SK-N-SH treated with all-trans-retinoic acid at 6 μM for 48 hours (cell line): ENCODE measurements around the gene KIRREL2.
A peak's percentile ranks its signal among the peaks of the same experiment; 100 is the strongest.

Source experiments
- ATAC-seq: fragments of 200-7000 bp; cut with Tn5 transposase; 3 replicates; pipeline ENCODE4 v1.9.1; 2020; ENCODE audit warnings: mild to moderate bottlenecking, moderate library complexity
- ARNTL ChIP-seq: fragments of 450-650 bp; formaldehyde crosslinking; IDR thresholded peaks from 2 replicates; pipeline ENCODE4 v1.5.0; 2020; ENCODE audit warnings: low read depth, mild to moderate bottlenecking, moderate library complexity, borderline replicate concordance
- BACH2 ChIP-seq: fragments of 250-450 bp; sonication (Bioruptor Pico); IDR thresholded peaks from 2 replicates; pipeline ENCODE4 v1.9.0; 2021; ENCODE audit warnings: mild to moderate bottlenecking, borderline replicate concordance
- CSRNP3 ChIP-seq: fragments of 250-450 bp; sonication (Bioruptor Pico); IDR thresholded peaks from 2 replicates; pipeline ENCODE4 v1.5.1; 2021; ENCODE audit warnings: mild to moderate bottlenecking, moderate library complexity
- GLIS3 ChIP-seq: fragments of 250-450 bp; sonication (Bioruptor Pico); IDR thresholded peaks from 2 replicates; pipeline ENCODE4 v1.5.0; 2020; ENCODE audit warnings: mild to moderate bottlenecking, moderate library complexity
- ISL1 ChIP-seq: fragments of 250-450 bp; sonication (Bioruptor Pico); IDR thresholded peaks from 2 replicates; pipeline ENCODE4 v2.1.2; 2022; ENCODE audit warnings: mild to moderate bottlenecking, moderate library complexity
- OSR1 ChIP-seq: fragments of 250-450 bp; sonication (Bioruptor Pico); IDR thresholded peaks from 2 replicates; pipeline ENCODE4 v1.8.0; 2022; ENCODE audit warnings: moderate library complexity, mild to moderate bottlenecking, inconsistent platforms
- POU6F1 ChIP-seq: fragments of 250-450 bp; sonication (Bioruptor Pico); IDR thresholded peaks from 2 replicates; pipeline ENCODE4 v1.8.0; 2021; ENCODE audit warnings: low read depth, mild to moderate bottlenecking, moderate library complexity, borderline replicate concordance
- PPARA ChIP-seq: fragments of 250-450 bp; sonication (Bioruptor Pico); IDR thresholded peaks from 2 replicates; pipeline ENCODE4 v1.5.0; 2020; ENCODE audit warnings: mild to moderate bottlenecking, borderline replicate concordance
- RARB ChIP-seq: fragments of 250-450 bp; sonication (Bioruptor Pico); IDR thresholded peaks from 2 replicates; pipeline ENCODE4 v1.8.0; 2021; ENCODE audit warnings: mild to moderate bottlenecking, moderate library complexity
- SNAI2 ChIP-seq: fragments of 250-450 bp; sonication (Bioruptor Pico); IDR thresholded peaks from 2 replicates; pipeline ENCODE4 v1.5.0; 2020; ENCODE audit warnings: mild to moderate bottlenecking, moderate library complexity
- TCF4 ChIP-seq: fragments of 250-450 bp; sonication (Bioruptor Pico); IDR thresholded peaks from 2 replicates; pipeline ENCODE4 v1.8.0; 2021; ENCODE audit warnings: mild to moderate bottlenecking, moderate library complexity, borderline replicate concordance
- TOX ChIP-seq: fragments of 250-450 bp; sonication (Bioruptor Pico); IDR thresholded peaks from 2 replicates; pipeline ENCODE4 v1.8.0; 2021; ENCODE audit warnings: mild to moderate bottlenecking, moderate library complexity, borderline replicate concordance
- TSHZ2 ChIP-seq: fragments of 250-450 bp; sonication (Bioruptor Pico); IDR thresholded peaks from 2 replicates; pipeline ENCODE4 v1.5.0; 2020; ENCODE audit warnings: mild to moderate bottlenecking, moderate library complexity
- ZFP3 ChIP-seq: fragments of 250-450 bp; sonication (Bioruptor Pico); IDR thresholded peaks from 2 replicates; pipeline ENCODE4 v1.5.0; 2020; ENCODE audit warnings: mild to moderate bottlenecking, moderate library complexity
- ZFP30 ChIP-seq: fragments of 450-650 bp; formaldehyde crosslinking; IDR thresholded peaks from 2 replicates; pipeline ENCODE4 v1.5.0; 2022; ENCODE audit warnings: mild to moderate bottlenecking, moderate library complexity
- ZNF565 ChIP-seq: fragments of 450-650 bp; formaldehyde crosslinking; conservative IDR thresholded peaks from 2 replicates; pipeline ENCODE4 v1.5.0; 2020; ENCODE audit warnings: low read depth, mild to moderate bottlenecking, moderate library complexity
- ZNF8 ChIP-seq: fragments of 450-650 bp; formaldehyde crosslinking; IDR thresholded peaks from 2 replicates; pipeline ENCODE4 v1.5.0; 2020; ENCODE audit warnings: mild to moderate bottlenecking, moderate library complexity
- TF ChIP-seq, protein P1 (sequence below): fragments of 250-450 bp; sonication (Bioruptor Pico); IDR thresholded peaks from 2 replicates; pipeline ENCODE4 v1.5.1; 2020; ENCODE audit warnings: low read depth, mild to moderate bottlenecking, moderate library complexity

KIRREL2 gene

GRCh38 chr19:35856546-35857149 lies at the start of gene KIRREL2:
Gene KIRREL2 (plus strand): TSS chr19:35856911. CDS start chr19:35857120, 209 bp downstream.
- TF ChIP-seq RARB (CRISPR knock-in tag) (no peak), ZNF8 (no peak), POU6F1 (CRISPR knock-in tag) (no peak), TOX (no peak), BACH2 (CRISPR knock-in tag) (no peak), ARNTL (no peak), CSRNP3 (CRISPR knock-in tag) (no peak), ZFP3 (CRISPR knock-in tag) (no peak), ZNF565 (CRISPR knock-in tag) (no peak), SNAI2 (CRISPR knock-in tag) (no peak)
- TF ChIP-seq, protein P1, sequence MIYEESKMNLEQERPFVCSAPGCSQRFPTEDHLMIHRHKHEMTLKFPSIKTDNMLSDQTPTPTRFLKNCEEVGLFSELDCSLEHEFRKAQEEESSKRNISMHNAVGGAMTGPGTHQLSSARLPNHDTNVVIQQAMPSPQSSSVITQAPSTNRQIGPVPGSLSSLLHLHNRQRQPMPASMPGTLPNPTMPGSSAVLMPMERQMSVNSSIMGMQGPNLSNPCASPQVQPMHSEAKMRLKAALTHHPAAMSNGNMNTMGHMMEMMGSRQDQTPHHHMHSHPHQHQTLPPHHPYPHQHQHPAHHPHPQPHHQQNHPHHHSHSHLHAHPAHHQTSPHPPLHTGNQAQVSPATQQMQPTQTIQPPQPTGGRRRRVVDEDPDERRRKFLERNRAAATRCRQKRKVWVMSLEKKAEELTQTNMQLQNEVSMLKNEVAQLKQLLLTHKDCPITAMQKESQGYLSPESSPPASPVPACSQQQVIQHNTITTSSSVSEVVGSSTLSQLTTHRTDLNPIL: no peak
- peak; percentile 82 for ATAC-seq

DNA sequence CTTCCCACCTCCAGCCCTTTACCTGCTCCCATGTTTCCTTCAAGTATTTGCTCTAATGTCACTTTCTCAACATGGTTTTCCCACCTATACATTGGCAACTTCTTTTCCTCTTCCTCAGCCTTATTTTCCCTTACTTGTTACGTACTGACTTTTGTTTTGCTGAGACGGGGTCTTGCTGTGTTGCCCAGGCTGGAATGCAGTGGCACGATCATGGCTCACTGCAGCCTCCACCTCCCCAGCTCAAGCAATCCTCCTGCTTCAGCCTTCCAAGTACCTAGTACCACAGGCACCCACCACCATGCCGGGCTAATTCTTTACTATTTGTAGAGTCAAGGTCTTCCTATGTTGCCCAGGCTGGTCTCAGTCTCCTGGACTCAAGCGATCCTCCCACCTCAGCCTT lies 49.1 kb upstream of the KIRREL2 start:
- TF ChIP-seq PPARA (CRISPR knock-in tag) (no peak), RARB (CRISPR knock-in tag) (no peak), POU6F1 (CRISPR knock-in tag) (no peak), TSHZ2 (no peak), CSRNP3 (CRISPR knock-in tag) (no peak), OSR1 (no peak), ISL1 (CRISPR knock-in tag) (no peak), ZNF8 (no peak), GLIS3 (no peak), BACH2 (CRISPR knock-in tag) (no peak), ZFP30 (no peak), TOX (no peak), TCF4 (CRISPR knock-in tag) (no peak)
- TF ChIP-seq, protein P1: no peak
- no peak for ATAC-seq
